ENCODE results near the gene KCNJ14. TPM values are rescaled to one million over a fixed set of nuclear protein-coding genes. Genes with fewer than 3 reads are reported as not detected.
"Not testable (repeated sequence)": the region's sequence is repeated elsewhere in the genome, so short reads cannot be mapped to it uniquely, and the experiment has no call there.

The KCNJ14 gene
- total RNA-seq, 1 donor from 2014 or later = 0.76 TPM

GRCh38 chr19:48473161-48473966 is 18.0 kb downstream of the KCNJ14 start:
- no peak for ATAC-seq

GRCh38 chr19:48474084-48474592 is 18.8 kb downstream of the KCNJ14 start:
- ATAC-seq = no peak

- ATAC-seq = no peak
Measured at GRCh38 chr19:48475369-48476068, 20.1 kb downstream of the KCNJ14 start.

- ATAC-seq = no peak
Measured at GRCh38 chr19:48476176-48476575, 20.8 kb downstream of the KCNJ14 start.

- ATAC-seq = no peak
Measured at GRCh38 chr19:48477067-48477685, 21.8 kb downstream of the KCNJ14 start.

- no peak for ATAC-seq
Measured at GRCh38 chr19:48477698-48478338, 22.4 kb downstream of the KCNJ14 start.

GRCh38 chr19:48478339-48479256 is 23.2 kb downstream of the KCNJ14 start:
- no peak for ATAC-seq

GRCh38 chr19:48479686-48480085 is 24.3 kb downstream of the KCNJ14 start:
- ATAC-seq = peak; percentile 14

GRCh38 chr19:48480183-48480557 is 24.8 kb downstream of the KCNJ14 start:
- peak; percentile 48 for ATAC-seq

GRCh38 chr19:48480558-48481500 is 25.5 kb downstream of the KCNJ14 start:
- peak; percentile 33 for ATAC-seq

- ATAC-seq = peak; percentile 12
Measured at GRCh38 chr19:48481846-48482639, 26.7 kb downstream of the KCNJ14 start.

- ATAC-seq = no peak
Measured at GRCh38 chr19:48483301-48483700, 27.9 kb downstream of the KCNJ14 start.

- no peak for ATAC-seq
Measured at GRCh38 chr19:48484247-48484893, 29.0 kb downstream of the KCNJ14 start.

- ATAC-seq = no peak
Measured at GRCh38 chr19:48484931-48485612, 29.7 kb downstream of the KCNJ14 start.

GRCh38 chr19:48486706-48487105 is 31.3 kb downstream of the KCNJ14 start:
- not testable (repeated sequence) for ATAC-seq

- ATAC-seq = peak; percentile 0
Measured at GRCh38 chr19:48487544-48487943, 32.2 kb downstream of the KCNJ14 start.

GRCh38 chr19:48487948-48488347 is 32.6 kb downstream of the KCNJ14 start:
- peak; percentile 66 for ATAC-seq

- not testable (repeated sequence) for ATAC-seq
Measured at GRCh38 chr19:48488478-48488877, 33.1 kb downstream of the KCNJ14 start.
